Suprapubic skin (tissue), 4 donors: ENCODE results near the gene GRIK3. TPM values are rescaled to one million over a fixed set of nuclear protein-coding genes. Genes with fewer than 3 reads are reported as not detected.

Experiments used
- DNase-seq, 2 donors: peaks; one replicate each; pipeline ENCODE4 v3.0.0-alpha.2; 2019; ENCODE audit warnings: low spot score in 2 of 2
- H3K27ac ChIP-seq: fragments of 200-600 bp; sonication (generic); one replicate; pipeline ENCODE4 v1.5.1; 2019
- H3K27me3 ChIP-seq: fragments of 200-600 bp; sonication (generic); one replicate; pipeline ENCODE4 v1.5.1; 2019
- H3K36me3 ChIP-seq: fragments of 200-600 bp; sonication (generic); one replicate; pipeline ENCODE4 v1.5.1; 2019
- H3K4me1 ChIP-seq: fragments of 200-600 bp; sonication (generic); one replicate; pipeline ENCODE4 v1.5.1; 2019
- H3K4me3 ChIP-seq: fragments of 200-600 bp; sonication (generic); one replicate; pipeline ENCODE4 v1.5.1; 2019; ENCODE audit warnings: mild to moderate bottlenecking
- H3K9me3 ChIP-seq: fragments of 200-600 bp; sonication (generic); one replicate; pipeline ENCODE4 v1.5.1; 2019
- EP300 ChIP-seq: sonication (generic); formaldehyde crosslinking; IDR thresholded peaks from one replicate; pipeline ENCODE4 v1.6.1; 2017; ENCODE audit warnings: antibody characterized with exemption
- POLR2A ChIP-seq, 2 donors: fragments of 450-650 bp; IDR thresholded peaks; one replicate each; pipeline ENCODE4 v1.6.1; 2017; ENCODE audit warnings: antibody characterized with exemption in 2 of 2, mild to moderate bottlenecking in 2 of 2, moderate library complexity in 2 of 2
- POLR2AphosphoS5 ChIP-seq, 3 donors: sonication (generic); formaldehyde crosslinking; IDR thresholded peaks; one replicate each; pipeline ENCODE4 v1.6.1; 2017; ENCODE audit warnings: antibody characterized with exemption in 3 of 3
- WGBS: methylation state at CpG from one replicate; pipeline ENCODE4 v1.1.5; 2018; 5-methylcytosine and 5-hydroxymethylcytosine counted together
- total RNA-seq, 4 donors: library from RNA; depleted of rRNA; stranded (reverse); fragments of >200 nt; gene quantifications; one replicate each; pipeline ENCODE4 v1.1.0, GENCODE V29; 2016
- TF ChIP-seq, protein P1 (sequence below), 2 donors: fragments of 200-600 bp in 1 of 2; fragments of 450-650 bp in 1 of 2; sonication (generic) in 1 of 2; IDR thresholded peaks; one replicate each; pipeline ENCODE4 v1.5.1; 2016 to 2019; ENCODE audit warnings: antibody characterized with exemption in 2 of 2, mild to moderate bottlenecking in 1 of 2, moderate library complexity in 1 of 2

The GRIK3 gene
- total RNA-seq, 4 donors from 2014 or later: 0.18 to 0.64 (median 0.37) TPM

GRCh38 chr1:36863061-36863460 lies 171.3 kb downstream of the GRIK3 start:
- H3K4me3 ChIP-seq: no peak overlapping the region
- no peak overlapping the region for H3K27ac ChIP-seq
- no peaks in the 10 kb centered on the region for H3K9me3 ChIP-seq
- no peak for TF ChIP-seq POLR2A (IDR thresholded peaks at IDR 0.05)
- TF ChIP-seq POLR2AphosphoS5 (IDR thresholded peaks at IDR 0.05): no peak
- TF ChIP-seq, protein P1, sequence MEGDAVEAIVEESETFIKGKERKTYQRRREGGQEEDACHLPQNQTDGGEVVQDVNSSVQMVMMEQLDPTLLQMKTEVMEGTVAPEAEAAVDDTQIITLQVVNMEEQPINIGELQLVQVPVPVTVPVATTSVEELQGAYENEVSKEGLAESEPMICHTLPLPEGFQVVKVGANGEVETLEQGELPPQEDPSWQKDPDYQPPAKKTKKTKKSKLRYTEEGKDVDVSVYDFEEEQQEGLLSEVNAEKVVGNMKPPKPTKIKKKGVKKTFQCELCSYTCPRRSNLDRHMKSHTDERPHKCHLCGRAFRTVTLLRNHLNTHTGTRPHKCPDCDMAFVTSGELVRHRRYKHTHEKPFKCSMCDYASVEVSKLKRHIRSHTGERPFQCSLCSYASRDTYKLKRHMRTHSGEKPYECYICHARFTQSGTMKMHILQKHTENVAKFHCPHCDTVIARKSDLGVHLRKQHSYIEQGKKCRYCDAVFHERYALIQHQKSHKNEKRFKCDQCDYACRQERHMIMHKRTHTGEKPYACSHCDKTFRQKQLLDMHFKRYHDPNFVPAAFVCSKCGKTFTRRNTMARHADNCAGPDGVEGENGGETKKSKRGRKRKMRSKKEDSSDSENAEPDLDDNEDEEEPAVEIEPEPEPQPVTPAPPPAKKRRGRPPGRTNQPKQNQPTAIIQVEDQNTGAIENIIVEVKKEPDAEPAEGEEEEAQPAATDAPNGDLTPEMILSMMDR (IDR thresholded peaks at IDR 0.05): no peak
- no peak for TF ChIP-seq EP300
- no peaks in the 10 kb centered on the region for H3K4me1 ChIP-seq
- H3K27me3 ChIP-seq: peaks cover 48% of the 10 kb centered on the region
- H3K36me3 ChIP-seq: no peaks in the 10 kb centered on the region
- DNase-seq: no peak
- WGBS: 40% methylated on average over 3 of the region's 3 CpGs

- DNase-seq: no peak
Measured at GRCh38 chr1:36861375-36861774, 172.9 kb downstream of the GRIK3 start.

GRCh38 chr1:36859926-36860325 lies 174.4 kb downstream of the GRIK3 start:
- H3K36me3 ChIP-seq: no peaks in the 10 kb centered on the region
- TF ChIP-seq EP300 (no peak), POLR2AphosphoS5 (IDR thresholded peaks at IDR 0.05) (no peak), POLR2A (IDR thresholded peaks at IDR 0.05) (no peak)
- TF ChIP-seq, protein P1 (IDR thresholded peaks at IDR 0.05): no peak
- H3K27ac ChIP-seq: no peak overlapping the region
- WGBS: 90% methylated on average over 4 of the region's 10 CpGs
- peaks cover 54% of the 10 kb centered on the region for H3K27me3 ChIP-seq
- no peaks in the 10 kb centered on the region for H3K9me3 ChIP-seq
- H3K4me3 ChIP-seq: no peak overlapping the region
- no peak for DNase-seq
- H3K4me1 ChIP-seq: no peaks in the 10 kb centered on the region

More at GRCh38 chr1:36861375-36861774, 172.9 kb downstream of the GRIK3 start:
- peaks cover 42% of the 10 kb centered on the region for H3K27me3 ChIP-seq
- H3K4me3 ChIP-seq: no peak overlapping the region
- H3K9me3 ChIP-seq: no peaks in the 10 kb centered on the region
- H3K36me3 ChIP-seq: no peaks in the 10 kb centered on the region
- WGBS: 51% methylated on average over 2 of the region's 2 CpGs
- TF ChIP-seq POLR2A (IDR thresholded peaks at IDR 0.05): no peak
- no peak for TF ChIP-seq EP300
- TF ChIP-seq POLR2AphosphoS5 (IDR thresholded peaks at IDR 0.05): no peak
- TF ChIP-seq, protein P1 (IDR thresholded peaks at IDR 0.05): no peak
- H3K27ac ChIP-seq: no peak overlapping the region
- no peaks in the 10 kb centered on the region for H3K4me1 ChIP-seq

DNA sequence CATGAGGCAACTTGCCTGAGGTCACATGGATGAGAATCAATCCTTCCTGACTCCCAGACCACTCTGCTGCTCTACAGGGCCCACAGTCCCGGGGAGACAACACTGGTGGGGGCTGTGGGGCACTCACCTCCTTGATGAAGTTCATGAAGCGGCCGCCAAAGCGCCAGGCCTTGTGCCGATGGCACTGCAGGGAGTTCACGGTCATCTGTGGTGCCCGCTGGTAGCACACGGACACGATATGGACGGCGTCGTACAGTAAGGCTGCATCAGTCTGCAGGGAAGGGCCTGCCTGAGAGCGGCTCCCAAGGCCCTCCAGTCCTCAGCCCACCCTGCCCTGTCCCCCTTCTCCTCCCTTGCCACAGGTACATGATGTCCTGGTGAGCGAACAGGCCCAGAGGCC lies 175.3 kb downstream of the GRIK3 start:
- H3K4me3 ChIP-seq: no peak overlapping the region
- H3K4me1 ChIP-seq: no peaks in the 10 kb centered on the region
- 63% methylated on average over 2 of the region's 14 CpGs for WGBS
- TF ChIP-seq POLR2AphosphoS5 (IDR thresholded peaks at IDR 0.05) (no peak), EP300 (no peak), POLR2A (IDR thresholded peaks at IDR 0.05) (no peak)
- TF ChIP-seq, protein P1 (IDR thresholded peaks at IDR 0.05): no peak
- no peaks in the 10 kb centered on the region for H3K9me3 ChIP-seq
- DNase-seq: no peak
- H3K27ac ChIP-seq: no peak overlapping the region
- peaks cover 63% of the 10 kb centered on the region for H3K27me3 ChIP-seq
- no peaks in the 10 kb centered on the region for H3K36me3 ChIP-seq

DNA sequence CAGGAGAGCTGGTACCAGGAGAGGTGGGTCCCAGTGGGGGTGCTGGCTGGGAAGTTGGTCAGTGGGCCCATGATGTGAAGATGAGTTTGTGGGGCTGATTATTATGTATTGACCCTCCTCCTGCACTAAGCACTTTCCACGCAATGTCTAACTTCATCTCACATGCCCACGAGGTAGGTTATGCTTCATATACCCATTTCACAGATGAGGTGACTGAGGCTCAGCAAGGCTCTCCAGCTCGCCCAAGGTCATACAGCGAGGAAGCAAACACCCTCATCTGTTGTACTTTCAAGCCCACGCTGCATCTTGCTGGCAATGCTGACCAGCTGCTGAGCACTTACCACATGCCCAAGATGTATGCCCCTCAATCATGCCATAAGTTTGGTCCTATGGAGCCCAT lies 175.8 kb downstream of the GRIK3 start:
- no peak for DNase-seq
- no peaks in the 10 kb centered on the region for H3K36me3 ChIP-seq
- H3K9me3 ChIP-seq: no peaks in the 10 kb centered on the region
- no peak for TF ChIP-seq POLR2A (IDR thresholded peaks at IDR 0.05)
- TF ChIP-seq, protein P1 (IDR thresholded peaks at IDR 0.05): no peak
- no peak for TF ChIP-seq EP300
- TF ChIP-seq POLR2AphosphoS5 (IDR thresholded peaks at IDR 0.05): no peak
- peaks cover 64% of the 10 kb centered on the region for H3K27me3 ChIP-seq
- 86% methylated on average over 5 of the region's 5 CpGs for WGBS
- no peak overlapping the region for H3K4me3 ChIP-seq
- no peaks in the 10 kb centered on the region for H3K4me1 ChIP-seq
- no peak overlapping the region for H3K27ac ChIP-seq
